Skeletal muscle tissue (tissue), 4 donors: Measurements from ENCODE around the gene CPNE2. TPM values are rescaled to one million over a fixed set of nuclear protein-coding genes. Genes with fewer than 3 reads are reported as not detected.

Experiments
- H3K27ac ChIP-seq: one replicate; pipeline ENCODE4 v1.7.0; 2013; ENCODE audit warnings: mild to moderate bottlenecking, low read depth, low read length, inconsistent platforms
- H3K27me3 ChIP-seq, 3 donors: one replicate each; pipeline ENCODE4 v1.7.0; 2013; ENCODE audit warnings: low read length in 3 of 3; ENCODE audit not compliant: control insufficient read depth in 3 of 3, insufficient read depth in 3 of 3
- H3K36me3 ChIP-seq, 3 donors: one replicate each; pipeline ENCODE4 v1.7.0; 2013; ENCODE audit warnings: low read length in 3 of 3; ENCODE audit not compliant: control insufficient read depth in 3 of 3, insufficient read depth in 3 of 3
- H3K4me1 ChIP-seq, 3 donors: one replicate each; pipeline ENCODE4 v1.7.0; 2013; ENCODE audit warnings: low read length in 3 of 3, mild to moderate bottlenecking in 3 of 3; ENCODE audit not compliant: control insufficient read depth in 3 of 3, insufficient read depth in 3 of 3
- H3K4me3 ChIP-seq, 3 donors: one replicate each; pipeline ENCODE4 v1.7.0; 2013; ENCODE audit warnings: low read length in 3 of 3
- H3K9ac ChIP-seq, 3 donors: one replicate each; pipeline ENCODE4 v1.7.0; 2013; ENCODE audit warnings: low read length in 3 of 3, mild to moderate bottlenecking in 3 of 3, moderate library complexity in 2 of 3, low read depth in 1 of 3
- H3K9me3 ChIP-seq, 3 donors: one replicate each; pipeline ENCODE4 v1.7.0; 2013; ENCODE audit warnings: low read length in 3 of 3; ENCODE audit not compliant: control insufficient read depth in 3 of 3
- total RNA-seq: library from RNA; depleted of rRNA; stranded (reverse); fragments of >200 nt; gene quantifications from one replicate; pipeline ENCODE4 v1.2.3, GENCODE V29; 2014
- donor health status: Osteomylitis.

CPNE2 gene
- total RNA-seq, 1 donor from 2014 or later, result 8.9 TPM

DNA sequence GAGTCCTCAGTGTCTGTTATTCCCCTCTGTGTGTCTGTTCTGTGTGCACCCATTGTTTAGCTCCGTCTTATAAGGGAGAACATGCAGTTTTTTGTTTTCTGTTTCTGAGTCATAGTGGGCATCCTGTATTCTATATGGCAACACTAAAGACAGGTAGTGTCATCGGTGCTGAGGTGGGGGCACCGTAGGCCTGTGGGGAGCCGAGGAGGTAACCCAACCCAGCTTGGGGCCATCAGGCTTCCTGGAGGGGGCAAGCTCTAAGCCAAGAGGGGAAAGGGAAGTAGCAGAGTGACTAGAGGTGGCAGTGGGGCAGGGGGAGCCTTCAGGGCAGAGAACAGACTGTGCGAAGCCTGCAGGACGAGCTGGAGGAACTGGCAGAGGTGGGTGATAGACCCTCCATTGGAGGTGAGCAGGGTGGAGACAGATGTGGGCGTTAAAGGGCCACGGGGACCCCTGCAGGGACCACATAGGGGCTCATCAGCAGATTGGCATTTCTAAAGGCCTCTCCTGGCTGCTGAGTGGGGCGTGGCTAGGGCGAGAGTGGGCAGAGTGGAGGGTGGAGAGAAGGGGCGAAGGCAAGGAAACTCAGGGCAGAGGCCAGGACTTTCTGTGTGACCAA is 36.5 kb downstream of the CPNE2 start:
- no peak overlapping the region for H3K27ac ChIP-seq
- H3K9me3 ChIP-seq, result no peaks in the 10 kb centered on the region
- peaks cover 0 to 16% (median 0%) of the 10 kb centered on the region in 3 donors for H3K36me3 ChIP-seq
- H3K27me3 ChIP-seq, result no peaks in the 10 kb centered on the region
- H3K4me3 ChIP-seq, result no peak overlapping the region
- H3K9ac ChIP-seq, result no peak overlapping the region
- no peaks in the 10 kb centered on the region for H3K4me1 ChIP-seq

DNA sequence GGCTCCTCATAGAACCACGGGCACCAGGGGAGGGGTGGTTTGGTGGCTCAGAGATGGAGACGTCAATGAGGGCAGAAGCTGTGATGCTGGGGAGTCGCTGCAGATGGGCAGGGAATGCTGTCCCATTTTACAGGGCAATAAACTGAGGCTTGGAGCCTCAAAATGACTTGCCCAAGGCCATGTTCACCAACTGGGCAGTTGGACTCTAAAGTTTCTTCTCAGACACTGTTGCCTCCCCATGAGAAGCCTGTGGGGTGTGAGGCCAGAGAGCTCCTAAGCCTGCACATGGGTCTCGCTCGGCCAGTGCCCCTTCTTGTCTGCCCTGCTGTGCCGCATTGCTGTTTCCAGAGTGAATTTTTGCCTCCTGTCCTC is 38.6 kb downstream of the CPNE2 start:
- Histone ChIP-seq H3K27me3 (no peaks in the 10 kb centered on the region), H3K4me3 (no peak overlapping the region), H3K4me1 (no peaks in the 10 kb centered on the region), H3K27ac (no peak overlapping the region), H3K36me3 (peaks cover 0 to 14% (median 0%) of the 10 kb centered on the region in 3 donors), H3K9ac (no peak overlapping the region), H3K9me3 (no peaks in the 10 kb centered on the region)

DNA sequence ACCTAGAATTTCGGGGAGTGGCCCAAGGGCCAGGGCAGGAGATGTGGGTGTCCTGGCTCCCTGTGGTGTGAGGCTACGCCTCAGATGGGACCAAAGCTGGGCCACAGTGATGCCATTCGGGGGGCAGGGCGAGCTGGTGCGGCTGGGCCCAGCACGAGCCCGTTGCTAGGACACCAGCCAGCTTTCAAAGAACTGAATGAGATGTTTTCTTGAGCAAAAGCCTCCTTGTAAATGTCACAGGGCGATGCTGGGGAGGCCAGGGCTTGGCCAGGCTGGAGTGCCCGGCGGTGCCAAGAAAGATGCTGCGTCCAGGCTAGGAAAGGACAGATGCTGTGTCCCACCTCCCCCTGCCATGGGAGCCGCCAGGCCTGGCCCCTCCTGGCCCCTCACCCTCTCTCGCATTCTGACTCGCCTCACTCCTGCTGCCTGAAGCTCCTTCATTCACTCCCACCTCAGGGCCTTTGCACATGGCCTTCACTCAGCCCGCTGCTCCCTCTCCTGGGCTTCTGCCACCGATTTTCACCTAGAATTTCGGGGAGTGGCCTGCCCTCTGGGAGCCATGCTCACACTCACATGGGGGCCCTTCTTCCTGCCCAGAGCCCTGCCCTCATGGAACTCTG is 39.1 kb downstream of the CPNE2 start:
- no peaks in the 10 kb centered on the region for H3K4me1 ChIP-seq
- peaks cover 0 to 9% (median 0%) of the 10 kb centered on the region in 3 donors for H3K36me3 ChIP-seq

DNA sequence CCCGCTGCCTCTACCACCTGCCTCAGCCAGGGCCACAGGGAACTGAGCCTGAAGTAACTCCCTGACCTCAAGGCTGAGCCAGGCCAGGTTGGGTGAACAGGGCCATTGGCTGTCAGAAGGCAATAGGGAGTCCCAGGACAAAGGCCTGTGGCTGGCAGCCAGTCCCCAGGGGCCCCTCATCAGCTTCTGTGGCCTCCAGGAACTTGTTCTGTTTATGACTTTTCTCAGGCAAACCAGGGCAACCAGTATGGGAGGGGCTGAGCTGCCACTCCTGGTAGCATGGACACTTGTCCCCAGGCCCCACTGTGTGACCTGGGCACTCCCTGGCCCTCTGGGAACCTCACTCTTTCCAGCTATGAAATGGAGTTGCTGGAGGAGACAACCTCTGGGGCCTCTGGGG is 40.1 kb downstream of the CPNE2 start:
- Histone ChIP-seq H3K27ac (no peak overlapping the region), H3K4me3 (no peak overlapping the region), H3K36me3 (peaks cover 0 to 4% (median 0%) of the 10 kb centered on the region in 3 donors), H3K9ac (no peak overlapping the region), H3K27me3 (no peaks in the 10 kb centered on the region), H3K4me1 (no peaks in the 10 kb centered on the region), H3K9me3 (no peaks in the 10 kb centered on the region)

More for the DNA sequence above, 39.1 kb downstream of the CPNE2 start:
- no peak overlapping the region for H3K9ac ChIP-seq
- no peaks in the 10 kb centered on the region for H3K27me3 ChIP-seq
- no peak overlapping the region for H3K27ac ChIP-seq
- H3K4me3 ChIP-seq, result no peak overlapping the region
- H3K9me3 ChIP-seq, result no peaks in the 10 kb centered on the region

DNA sequence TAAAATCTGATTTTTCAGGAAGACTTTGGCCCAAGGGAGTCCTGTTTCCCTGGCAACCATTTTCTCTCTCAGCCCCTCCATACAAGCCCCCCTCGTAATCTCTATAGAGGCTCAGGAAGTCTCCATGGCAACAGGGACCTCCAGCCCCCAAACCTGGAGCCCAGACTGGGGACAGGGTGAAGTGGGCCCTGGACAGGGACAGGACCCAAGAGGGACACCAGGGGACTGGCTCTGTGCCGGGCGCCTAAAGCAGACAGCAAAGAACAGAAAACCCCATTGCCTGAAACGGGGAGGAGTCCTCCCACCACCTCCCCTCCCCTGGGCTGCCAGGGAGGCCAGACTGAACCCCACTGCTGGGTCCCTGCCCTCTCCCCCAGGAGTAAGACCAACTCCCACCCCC is 40.6 kb downstream of the CPNE2 start:
- no peaks in the 10 kb centered on the region for H3K27me3 ChIP-seq
- no peaks in the 10 kb centered on the region for H3K9me3 ChIP-seq
- no peak overlapping the region for H3K9ac ChIP-seq
- H3K4me1 ChIP-seq, result no peaks in the 10 kb centered on the region
- no peak overlapping the region for H3K4me3 ChIP-seq
- H3K27ac ChIP-seq, result no peak overlapping the region
- peaks cover 0 to 2% (median 0%) of the 10 kb centered on the region in 3 donors for H3K36me3 ChIP-seq

DNA sequence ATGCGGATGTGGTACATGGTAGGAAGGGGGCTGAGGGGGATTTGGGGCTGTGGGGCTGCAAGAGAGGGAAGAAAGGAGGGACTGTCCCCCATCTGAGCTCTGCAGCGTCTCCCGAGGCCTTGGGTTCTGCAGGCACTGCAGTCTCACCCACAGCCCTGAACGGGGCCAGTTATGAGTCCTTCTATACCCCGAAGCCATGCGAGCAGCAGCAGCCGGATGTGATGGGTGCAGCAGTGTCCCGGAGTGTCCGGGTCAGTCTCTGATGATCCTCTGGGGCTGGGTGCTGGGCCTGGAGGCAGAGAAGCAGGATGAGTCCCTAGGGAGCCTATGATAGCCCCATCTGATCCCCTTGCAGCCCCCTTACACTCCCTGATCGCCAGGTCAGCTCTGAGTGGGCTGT is 41.5 kb downstream of the CPNE2 start:
- Histone ChIP-seq H3K9ac (no peak overlapping the region), H3K36me3 (no peaks in the 10 kb centered on the region), H3K4me3 (no peak overlapping the region), H3K4me1 (no peaks in the 10 kb centered on the region), H3K27me3 (no peaks in the 10 kb centered on the region), H3K27ac (no peak overlapping the region), H3K9me3 (no peaks in the 10 kb centered on the region)

DNA sequence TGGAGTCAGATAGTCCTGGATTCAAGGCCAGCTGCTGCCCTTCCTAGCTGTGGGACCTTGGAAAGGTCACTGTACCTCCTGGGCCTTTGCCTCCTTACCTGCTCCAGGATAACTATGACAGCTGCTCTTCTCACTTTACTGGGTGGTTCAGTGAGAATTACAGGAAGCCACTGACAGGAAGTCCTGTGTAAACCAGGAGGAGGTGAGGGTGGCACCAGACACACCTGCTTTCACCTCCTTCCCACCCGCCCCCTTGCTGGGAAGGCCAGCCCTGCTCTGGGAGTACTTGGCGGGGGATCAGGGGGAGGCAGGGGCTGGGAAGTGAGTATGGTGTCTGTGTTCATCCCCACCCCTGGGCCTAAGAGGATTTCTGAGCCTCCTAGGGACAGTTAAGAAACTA is 42.6 kb downstream of the CPNE2 start:
- Histone ChIP-seq H3K27ac (no peak overlapping the region), H3K4me1 (peaks cover 0 to 3% (median 0%) of the 10 kb centered on the region in 3 donors)

DNA sequence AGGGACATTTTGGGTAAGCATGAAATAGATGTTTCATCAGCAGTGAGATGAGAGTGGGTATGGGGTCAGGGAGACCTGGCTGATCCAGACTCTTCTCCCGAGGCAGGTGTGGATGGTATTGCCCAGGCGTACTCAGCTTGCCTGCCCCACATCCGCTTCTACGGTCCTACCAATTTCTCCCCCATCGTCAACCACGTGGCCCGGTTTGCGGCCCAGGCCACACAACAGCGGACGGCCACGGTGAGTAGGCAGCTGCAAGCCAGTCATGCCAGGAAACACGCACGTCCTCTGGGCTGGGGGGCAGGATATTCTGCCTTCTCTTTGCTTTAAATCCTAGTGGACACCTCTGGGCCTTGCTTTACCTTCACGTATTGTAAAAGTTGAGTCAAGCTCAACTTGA is 44.7 kb downstream of the CPNE2 start:
- no peak overlapping the region for H3K27ac ChIP-seq
- H3K27me3 ChIP-seq, result no peaks in the 10 kb centered on the region
- H3K36me3 ChIP-seq, result no peaks in the 10 kb centered on the region
- no peaks in the 10 kb centered on the region for H3K9me3 ChIP-seq
- no peak overlapping the region for H3K4me3 ChIP-seq
- H3K9ac ChIP-seq, result no peak overlapping the region
- H3K4me1 ChIP-seq, result peaks cover 8% of the 10 kb centered on the region in 3 donors

More for the DNA sequence above, 42.6 kb downstream of the CPNE2 start:
- no peaks in the 10 kb centered on the region for H3K36me3 ChIP-seq
- no peak overlapping the region for H3K4me3 ChIP-seq
- H3K9ac ChIP-seq, result no peak overlapping the region
- no peaks in the 10 kb centered on the region for H3K9me3 ChIP-seq
- no peaks in the 10 kb centered on the region for H3K27me3 ChIP-seq

DNA sequence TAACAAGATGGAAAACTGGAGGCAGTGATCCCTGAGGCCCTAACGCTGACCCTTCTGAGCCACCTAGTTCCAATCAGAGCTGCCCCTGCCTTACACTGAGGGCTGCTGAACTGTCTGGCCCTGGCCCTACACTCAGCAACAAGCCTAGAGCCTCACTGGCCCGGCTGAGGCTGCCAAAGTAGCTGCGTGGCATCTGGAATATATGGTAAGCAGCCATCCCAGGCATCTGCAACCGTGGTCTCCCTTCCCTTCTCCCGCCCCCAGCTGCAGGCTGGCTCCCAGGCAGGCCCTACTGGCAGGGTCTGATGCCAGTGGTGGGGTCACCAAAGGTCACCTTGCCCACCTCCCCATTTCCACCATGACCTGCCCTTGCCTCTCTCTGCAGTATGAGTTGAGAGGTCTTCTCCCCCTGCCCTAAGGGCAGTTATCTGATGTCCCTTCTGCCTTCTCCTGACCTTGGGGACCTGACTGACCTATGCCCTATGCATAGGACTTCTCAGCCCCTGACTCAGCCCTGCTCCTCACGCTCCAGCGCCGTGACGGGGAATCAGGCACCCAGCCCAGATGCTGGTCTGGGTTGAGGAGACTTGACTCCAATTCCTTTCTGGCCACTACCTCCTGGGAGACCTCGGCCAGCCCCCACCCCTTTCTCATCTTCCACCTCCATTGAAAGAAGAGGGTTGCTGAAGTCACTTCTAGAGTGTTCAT is 45.3 kb downstream of the CPNE2 start:
- H3K4me1 ChIP-seq, result peaks cover 9 to 10% (median 9%) of the 10 kb centered on the region in 3 donors
- no peaks in the 10 kb centered on the region for H3K27me3 ChIP-seq
- no peak overlapping the region for H3K9ac ChIP-seq
- H3K9me3 ChIP-seq, result no peaks in the 10 kb centered on the region
- no peaks in the 10 kb centered on the region for H3K36me3 ChIP-seq
- no peak overlapping the region for H3K27ac ChIP-seq
- no peak overlapping the region for H3K4me3 ChIP-seq

DNA sequence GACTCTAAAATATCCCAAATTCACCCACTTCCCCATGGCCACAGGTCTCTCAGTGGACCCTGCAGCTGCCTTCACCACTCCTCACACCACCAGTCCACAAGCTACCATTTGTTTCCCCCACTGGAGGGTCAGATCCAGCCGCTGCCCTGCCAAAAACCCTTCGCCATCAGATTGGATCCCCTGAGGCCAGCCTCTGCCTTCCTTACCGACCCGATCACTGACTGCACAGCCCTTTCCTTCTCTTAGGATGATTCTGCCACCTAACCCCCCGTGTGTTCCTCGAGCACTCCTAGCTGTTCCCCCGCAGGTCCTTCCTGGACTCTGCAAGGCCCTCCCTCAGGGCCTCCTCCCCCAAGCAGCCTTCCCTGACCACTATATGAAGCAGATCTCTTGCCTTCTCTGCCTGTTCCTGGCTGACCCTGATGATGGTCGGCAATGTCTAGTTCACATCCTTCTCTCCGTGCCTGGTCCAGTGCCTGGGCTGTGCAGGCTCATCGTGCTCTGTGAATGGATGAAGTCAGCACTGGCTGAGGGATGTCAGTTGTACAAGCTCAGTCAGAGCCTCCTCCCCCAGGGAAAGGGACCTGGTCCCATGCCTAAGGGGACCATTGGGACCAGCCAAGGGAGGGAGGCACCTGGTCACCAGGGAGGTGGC is 46.0 kb downstream of the CPNE2 start:
- no peak overlapping the region for H3K9ac ChIP-seq
- no peaks in the 10 kb centered on the region for H3K36me3 ChIP-seq
- peaks cover 10 to 17% (median 12%) of the 10 kb centered on the region in 3 donors for H3K4me1 ChIP-seq
- no peaks in the 10 kb centered on the region for H3K9me3 ChIP-seq
- H3K27me3 ChIP-seq, result no peaks in the 10 kb centered on the region
- H3K27ac ChIP-seq, result no peak overlapping the region
- no peak overlapping the region for H3K4me3 ChIP-seq
